T-helper 2 cell treated with Interferon-gamma antibody and Interleukin-4, amounts not matched to agents 5 μg/mL and 100 μg/mL, for 36 hours (primary cell): ENCODE results near the gene TMEM106C.
A peak's percentile ranks its signal among the peaks of the same experiment; 100 is the strongest.

ENCODE experiments used
- DNase-seq: peaks from one replicate; pipeline ENCODE4 v3.0.0; 2021; ENCODE audit warnings: low spot score
- H3K27ac Mint-ChIP-seq: one replicate; pipeline ENCODE4 v1.8.0; 2021; ENCODE audit warnings: mild to moderate bottlenecking, mixed read lengths
- H3K27me3 Mint-ChIP-seq: one replicate; pipeline ENCODE4 v1.8.0; 2021; ENCODE audit warnings: low read depth, mixed read lengths
- H3K36me3 Mint-ChIP-seq: one replicate; pipeline ENCODE4 v1.8.0; 2021; ENCODE audit warnings: low read depth, mixed read lengths
- H3K4me1 Mint-ChIP-seq: one replicate; pipeline ENCODE4 v1.8.0; 2021; ENCODE audit warnings: low read depth, mixed read lengths
- H3K4me3 Mint-ChIP-seq: one replicate; pipeline ENCODE4 v1.8.0; 2022; ENCODE audit warnings: mild to moderate bottlenecking, moderate library complexity, mixed read lengths
- H3K9me3 Mint-ChIP-seq: one replicate; pipeline ENCODE4 v1.8.0; 2021; ENCODE audit warnings: mixed read lengths

The TMEM106C gene

DNA sequence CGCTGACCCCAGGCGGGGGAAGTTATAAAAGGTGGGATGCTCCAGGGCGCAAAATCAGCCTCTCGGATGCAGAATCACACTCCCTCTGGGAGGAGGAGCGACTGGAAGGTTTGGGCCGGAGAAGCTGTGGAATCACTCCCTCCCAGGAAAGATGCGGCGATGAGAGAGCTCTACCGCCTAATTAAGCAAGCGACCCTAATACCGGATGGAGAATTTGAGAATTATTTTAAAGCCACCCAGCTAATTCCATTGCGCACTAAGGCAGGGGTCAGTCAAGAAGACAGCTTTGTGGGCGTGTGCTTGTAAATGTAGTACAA, 39.0 kb downstream of the TMEM106C start:
- Mint-ChIP-seq H3K4me3 (peak overlapping the region; percentile 75), H3K27ac (no peak overlapping the region), H3K27me3 (peaks cover 93% of the 10 kb centered on the region), H3K9me3 (no peaks in the 10 kb centered on the region), H3K4me1 (peaks cover 19% of the 10 kb centered on the region), H3K36me3 (no peaks in the 10 kb centered on the region)
- DNase-seq, result no peak

- H3K27ac Mint-ChIP-seq, result no peak overlapping the region
- H3K36me3 Mint-ChIP-seq, result no peaks in the 10 kb centered on the region
- H3K9me3 Mint-ChIP-seq, result no peaks in the 10 kb centered on the region
- peak overlapping the region; percentile 75 for H3K4me3 Mint-ChIP-seq
- peaks cover 19% of the 10 kb centered on the region for H3K4me1 Mint-ChIP-seq
- peaks cover 94% of the 10 kb centered on the region for H3K27me3 Mint-ChIP-seq
- no peak for DNase-seq
These were observed 39.4 kb downstream of the TMEM106C start for GRCh38 chr12:48002773-48003218.

DNA sequence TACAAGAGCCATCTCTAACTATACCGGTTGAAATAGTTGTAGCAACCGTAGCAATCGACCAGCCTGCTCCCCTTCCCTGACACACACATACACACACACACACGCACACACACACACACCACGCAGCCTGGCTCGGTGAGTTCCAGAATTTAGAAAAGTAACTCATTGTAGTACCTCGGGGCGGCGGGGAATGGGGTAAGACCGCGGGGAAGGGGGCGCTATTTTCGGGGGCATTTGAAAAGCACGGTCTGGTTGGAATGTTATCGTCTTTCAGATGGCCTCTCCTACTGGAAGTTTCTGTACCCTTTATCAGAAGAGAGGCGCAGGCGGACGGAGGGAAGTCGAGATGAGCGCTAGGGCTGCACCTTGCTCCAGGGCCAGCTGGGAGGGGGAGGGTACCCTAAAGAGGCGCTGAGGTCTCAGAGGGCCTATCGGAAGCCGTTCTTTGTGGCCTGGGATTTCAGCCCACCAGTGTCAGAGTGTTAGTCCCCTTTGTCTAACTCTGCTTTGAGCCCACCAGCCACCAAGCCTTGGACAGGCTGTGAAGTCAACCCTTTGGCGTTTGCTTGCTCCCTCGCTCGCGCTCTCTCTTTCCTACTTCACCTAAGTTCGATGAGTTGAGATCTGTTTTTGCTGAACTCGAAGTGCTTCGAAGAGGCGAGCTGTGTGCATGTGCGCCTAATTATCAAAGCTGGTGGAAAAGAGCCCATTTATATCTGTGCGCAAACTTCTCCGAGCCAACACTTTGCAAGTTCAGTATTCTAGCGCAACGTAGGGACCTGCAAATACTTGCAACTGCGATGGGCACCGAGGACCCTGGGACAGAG, 40.0 kb downstream of the TMEM106C start:
- Mint-ChIP-seq H3K36me3 (no peaks in the 10 kb centered on the region), H3K27ac (no peak overlapping the region), H3K4me3 (peak overlapping the region; percentile 75), H3K27me3 (peaks cover 93% of the 10 kb centered on the region), H3K9me3 (no peaks in the 10 kb centered on the region), H3K4me1 (peaks cover 19% of the 10 kb centered on the region)
- no peak for DNase-seq

GRCh38 chr12:48004053-48004941, 40.9 kb downstream of the TMEM106C start, which contains the start of gene COL2A1:
TSS of gene COL2A1 (minus strand) at chr12:48004476. CDS start at chr12:48004321, 155 bp downstream.
- Mint-ChIP-seq H3K27me3 (peaks cover 93% of the 10 kb centered on the region), H3K36me3 (no peaks in the 10 kb centered on the region), H3K9me3 (no peaks in the 10 kb centered on the region), H3K4me1 (peaks cover 19% of the 10 kb centered on the region), H3K4me3 (peak within 1 kb of the TSS; percentile 75), H3K27ac (no peak within 1 kb of the TSS)
- peak; percentile 42 for DNase-seq

GRCh38 chr12:48005001-48005749, 41.8 kb downstream of the TMEM106C start:
- Mint-ChIP-seq H3K9me3 (no peaks in the 10 kb centered on the region), H3K36me3 (no peaks in the 10 kb centered on the region), H3K4me3 (peak overlapping the region; percentile 40), H3K27ac (no peak overlapping the region), H3K27me3 (peaks cover 92% of the 10 kb centered on the region), H3K4me1 (peaks cover 19% of the 10 kb centered on the region)
- DNase-seq, result no peak

DNA sequence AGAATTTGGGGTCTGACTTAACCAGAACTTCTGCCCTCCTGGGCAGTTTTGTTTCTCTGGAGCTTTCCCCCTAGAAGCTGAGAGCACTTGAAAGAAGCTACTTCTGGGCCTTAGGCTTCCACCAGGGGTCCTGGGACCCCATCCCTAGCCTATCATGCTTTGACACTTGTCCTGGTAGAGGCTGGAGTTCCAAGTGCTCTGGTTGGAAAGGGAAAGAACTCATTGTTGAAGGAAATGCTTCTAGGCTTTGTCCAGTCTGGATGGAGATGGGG, 42.3 kb downstream of the TMEM106C start:
- Mint-ChIP-seq H3K4me1 (peaks cover 19% of the 10 kb centered on the region), H3K27me3 (peaks cover 88% of the 10 kb centered on the region), H3K36me3 (no peaks in the 10 kb centered on the region), H3K27ac (no peak overlapping the region), H3K4me3 (peak overlapping the region; percentile 40), H3K9me3 (no peaks in the 10 kb centered on the region)
- no peak for DNase-seq

DNA sequence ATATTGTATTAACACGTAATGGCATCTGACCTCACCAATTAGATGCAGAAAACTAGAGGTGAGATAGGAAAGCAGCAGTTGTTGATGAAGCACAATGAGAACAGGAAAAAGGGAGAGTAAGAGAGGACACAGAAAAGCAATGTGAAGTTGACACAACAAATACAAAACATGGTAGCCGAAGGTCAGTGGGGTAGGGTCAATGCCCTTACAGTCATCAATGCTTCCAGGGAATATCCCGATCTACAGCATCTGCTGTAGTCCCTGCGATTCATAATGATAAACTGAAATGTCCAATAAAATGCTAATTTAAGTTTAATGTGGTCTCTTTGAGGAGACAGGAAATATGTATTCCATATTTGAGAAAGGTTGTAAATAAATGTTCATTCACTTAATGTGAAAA, 43.8 kb downstream of the TMEM106C start:
- no peak overlapping the region for H3K27ac Mint-ChIP-seq
- H3K4me1 Mint-ChIP-seq, result peaks cover 12% of the 10 kb centered on the region
- no peaks in the 10 kb centered on the region for H3K36me3 Mint-ChIP-seq
- H3K27me3 Mint-ChIP-seq, result peaks cover 85% of the 10 kb centered on the region
- H3K9me3 Mint-ChIP-seq, result no peaks in the 10 kb centered on the region
- H3K4me3 Mint-ChIP-seq, result no peak overlapping the region
- no peak for DNase-seq

- Mint-ChIP-seq H3K4me1 (peaks cover 4% of the 10 kb centered on the region), H3K36me3 (no peaks in the 10 kb centered on the region), H3K27me3 (peaks cover 82% of the 10 kb centered on the region), H3K27ac (no peak overlapping the region), H3K4me3 (no peak overlapping the region), H3K9me3 (no peaks in the 10 kb centered on the region)
- no peak for DNase-seq
These were observed 45.0 kb downstream of the TMEM106C start for GRCh38 chr12:48008349-48008748.

GRCh38 chr12:48008950-48009349, 45.6 kb downstream of the TMEM106C start:
- no peaks in the 10 kb centered on the region for H3K36me3 Mint-ChIP-seq
- H3K9me3 Mint-ChIP-seq, result no peaks in the 10 kb centered on the region
- DNase-seq, result no peak
- H3K27ac Mint-ChIP-seq, result no peak overlapping the region
- no peak overlapping the region for H3K4me3 Mint-ChIP-seq
- H3K4me1 Mint-ChIP-seq, result no peaks in the 10 kb centered on the region
- H3K27me3 Mint-ChIP-seq, result peaks cover 76% of the 10 kb centered on the region

DNA sequence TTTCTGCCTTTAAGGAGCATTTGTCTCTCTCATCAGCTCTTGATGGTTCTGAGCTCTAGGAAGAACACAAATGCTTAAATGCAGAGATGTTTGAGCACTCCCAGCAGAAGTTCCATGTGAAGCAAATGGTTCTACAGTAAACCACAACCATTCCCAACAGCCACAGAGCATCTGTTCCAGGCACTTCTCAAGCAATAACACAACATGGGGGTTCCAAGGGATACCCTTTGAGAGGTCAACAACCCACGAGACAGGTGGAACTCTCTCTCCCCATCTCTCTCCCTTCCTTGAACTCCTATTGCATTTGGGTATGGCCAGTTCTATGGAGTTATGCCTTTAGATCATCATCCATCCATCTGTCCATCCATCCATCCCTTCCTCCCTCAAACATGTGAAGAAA, 46.1 kb downstream of the TMEM106C start:
- no peak for DNase-seq
- Mint-ChIP-seq H3K4me3 (no peak overlapping the region), H3K4me1 (no peaks in the 10 kb centered on the region), H3K36me3 (no peaks in the 10 kb centered on the region), H3K27me3 (peaks cover 76% of the 10 kb centered on the region), H3K9me3 (no peaks in the 10 kb centered on the region), H3K27ac (no peak overlapping the region)

DNA sequence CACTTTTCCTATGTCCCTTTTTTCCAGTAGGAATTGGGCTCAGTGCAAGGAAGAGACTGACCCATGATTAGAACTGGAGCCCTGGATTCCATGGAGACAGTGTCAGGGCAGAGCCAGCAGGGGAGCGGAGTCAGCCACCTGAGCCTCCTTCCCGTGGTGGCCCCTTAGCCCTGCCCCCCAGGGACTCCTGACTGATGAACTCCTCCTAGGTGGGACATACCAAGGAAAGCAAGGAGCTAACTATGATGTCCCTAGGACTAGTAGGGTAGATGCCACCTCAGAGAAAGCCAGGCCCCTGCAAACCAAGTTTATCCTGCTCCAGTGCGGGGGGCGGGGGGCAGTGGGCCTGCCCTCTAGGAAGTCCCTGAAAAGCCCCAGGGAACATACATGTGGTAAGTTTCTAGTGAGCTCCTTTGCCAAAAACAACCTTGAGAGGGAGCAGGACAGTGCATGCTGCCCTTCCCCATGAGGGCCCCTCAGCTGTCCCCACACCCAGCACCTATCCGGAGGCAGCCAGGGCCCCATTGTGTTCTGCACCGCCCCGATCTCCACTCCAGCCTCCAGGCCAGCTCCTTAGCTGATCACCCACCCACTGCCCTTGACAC, 47.1 kb downstream of the TMEM106C start:
- no peak overlapping the region for H3K27ac Mint-ChIP-seq
- no peaks in the 10 kb centered on the region for H3K4me1 Mint-ChIP-seq
- H3K4me3 Mint-ChIP-seq, result no peak overlapping the region
- H3K27me3 Mint-ChIP-seq, result peaks cover 73% of the 10 kb centered on the region
- H3K36me3 Mint-ChIP-seq, result no peaks in the 10 kb centered on the region
- H3K9me3 Mint-ChIP-seq, result no peaks in the 10 kb centered on the region
- DNase-seq, result no peak

DNA sequence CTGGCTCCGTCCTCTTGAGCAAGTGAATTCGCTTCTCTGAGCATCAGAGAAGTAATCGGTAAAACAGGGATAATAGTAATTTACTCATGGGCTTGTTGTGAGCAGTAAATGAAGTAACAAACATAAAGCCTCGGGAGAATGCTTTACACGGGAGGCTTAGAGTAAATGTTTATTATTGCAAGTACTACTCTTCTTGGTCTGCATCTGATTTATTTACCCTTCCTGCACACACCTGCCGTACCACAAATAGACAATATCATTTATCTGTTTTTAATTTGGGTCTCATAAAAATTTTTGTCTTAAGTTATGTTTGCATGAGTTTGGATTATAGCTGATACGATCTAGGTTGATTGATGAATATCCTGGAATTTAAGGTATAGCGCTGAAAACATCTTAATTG, 48.7 kb downstream of the TMEM106C start:
- H3K27ac Mint-ChIP-seq, result no peak overlapping the region
- peaks cover 62% of the 10 kb centered on the region for H3K27me3 Mint-ChIP-seq
- H3K36me3 Mint-ChIP-seq, result no peaks in the 10 kb centered on the region
- H3K4me3 Mint-ChIP-seq, result no peak overlapping the region
- no peak for DNase-seq
- H3K9me3 Mint-ChIP-seq, result no peaks in the 10 kb centered on the region
- H3K4me1 Mint-ChIP-seq, result no peaks in the 10 kb centered on the region

GRCh38 chr12:48013287-48013686, 49.9 kb downstream of the TMEM106C start:
- H3K9me3 Mint-ChIP-seq, result no peaks in the 10 kb centered on the region
- no peak overlapping the region for H3K27ac Mint-ChIP-seq
- H3K27me3 Mint-ChIP-seq, result peaks cover 57% of the 10 kb centered on the region
- no peak for DNase-seq
- H3K4me3 Mint-ChIP-seq, result no peak overlapping the region
- H3K36me3 Mint-ChIP-seq, result no peaks in the 10 kb centered on the region
- H3K4me1 Mint-ChIP-seq, result no peaks in the 10 kb centered on the region
